Kidney glomerular epithelial cell (primary cell): ENCODE results near the gene C9orf50.
"Not testable (repeated sequence)": the region's sequence is repeated elsewhere in the genome, so short reads cannot be mapped to it uniquely, and the experiment has no call there.

Experiments
- DNase-seq: peaks from one replicate; lab custom pipeline; 2025; lab: John Stamatoyannopoulos, UW

C9orf50 gene

GRCh38 chr9:129620669-129621295, at the start of gene C9orf50:
Gene C9orf50, minus strand, starts transcription at chr9:129621101. Its CDS starts 527 bp downstream, at chr9:129620574.
- DNase-seq = no peak

- no peak for DNase-seq
These were observed 49.0 kb upstream of the C9orf50 start for GRCh38 chr9:129669946-129670345.

GRCh38 chr9:129669141-129669718, 48.3 kb upstream of the C9orf50 start:
- peak; percentile 65 for DNase-seq

- DNase-seq = no peak
These were observed 46.9 kb upstream of the C9orf50 start for GRCh38 chr9:129667850-129668249.

- no peak for DNase-seq
These were observed 46.5 kb upstream of the C9orf50 start for GRCh38 chr9:129667378-129667777.

- DNase-seq = no peak
These were observed 45.7 kb upstream of the C9orf50 start for GRCh38 chr9:129666575-129666974.

- no peak for DNase-seq
These were observed 45.1 kb upstream of the C9orf50 start for GRCh38 chr9:129665814-129666520.

- DNase-seq = no peak
These were observed 44.5 kb upstream of the C9orf50 start, which contains the start of gene PRRX2 for GRCh38 chr9:129665389-129665775. Gene PRRX2, plus strand, starts transcription at chr9:129665647. Its CDS starts 221 bp downstream, at chr9:129665868.

- DNase-seq = no peak
These were observed 44.0 kb upstream of the C9orf50 start for GRCh38 chr9:129664746-129665388.

- DNase-seq = not testable (repeated sequence)
These were observed 41.3 kb upstream of the C9orf50 start for GRCh38 chr9:129662239-129662638.

- no peak for DNase-seq
These were observed 40.1 kb upstream of the C9orf50 start for GRCh38 chr9:129661029-129661428.

GRCh38 chr9:129656795-129657390, 36.0 kb upstream of the C9orf50 start:
- peak; percentile 44 for DNase-seq

GRCh38 chr9:129655696-129656095, 34.8 kb upstream of the C9orf50 start:
- no peak for DNase-seq

- no peak for DNase-seq
These were observed 34.3 kb upstream of the C9orf50 start for GRCh38 chr9:129655154-129655553.

- no peak for DNase-seq
These were observed 33.7 kb upstream of the C9orf50 start for GRCh38 chr9:129654554-129655040.

- DNase-seq = no peak
These were observed 33.1 kb upstream of the C9orf50 start for GRCh38 chr9:129653823-129654553.

- DNase-seq = no peak
These were observed 29.9 kb upstream of the C9orf50 start for GRCh38 chr9:129650680-129651235.

GRCh38 chr9:129649726-129650679, 29.1 kb upstream of the C9orf50 start:
- DNase-seq = no peak

GRCh38 chr9:129648764-129649115, 27.8 kb upstream of the C9orf50 start:
- no peak for DNase-seq
